ENCODE results near the gene LIMS1.

The LIMS1 gene

DNA sequence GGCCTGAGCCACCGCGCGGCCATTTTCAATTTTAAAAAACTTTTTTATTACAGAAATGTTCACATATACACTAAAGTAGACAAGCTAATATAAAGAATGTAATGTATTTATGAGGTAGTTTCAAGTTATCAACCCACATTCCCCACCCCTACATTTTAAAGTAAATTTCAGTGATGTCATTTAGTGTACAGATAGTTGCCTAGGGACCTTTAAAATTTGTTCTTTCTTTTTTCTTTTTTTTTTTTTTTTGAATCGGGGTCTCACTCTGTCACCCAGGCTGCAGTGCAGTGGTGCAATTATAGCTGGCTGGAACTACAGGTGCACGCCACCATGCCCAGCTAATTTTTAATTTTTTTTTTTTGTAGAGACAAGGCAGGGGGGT lies 2.6 kb upstream of the LIMS1 start:
- no peak for TF ChIP-seq CTCF (IDR thresholded peaks at IDR 0.05; ENCODE audit: low read depth, low read length, missing control alignments)
- no peak overlapping the region for H3K4me3 ChIP-seq (replicated peaks; ENCODE audit: low read depth, low read length)
- DNase-seq (ENCODE audit: extremely low read depth, low read depth) = no peak

- H3K4me3 ChIP-seq (replicated peaks; ENCODE audit: low read depth, low read length) = peak overlapping the region; percentile 73
- no peak for DNase-seq (ENCODE audit: extremely low read depth, low read depth)
These were observed 500 bp downstream of the LIMS1 start for GRCh38 chr2:108534584-108535356.

GRCh38 chr2:108535357-108535631 lies 1.0 kb downstream of the LIMS1 start:
- TF ChIP-seq CTCF (IDR thresholded peaks at IDR 0.05; ENCODE audit: low read depth, low read length, missing control alignments) = no peak
- no peak for DNase-seq (ENCODE audit: extremely low read depth, low read depth)
- H3K4me3 ChIP-seq (replicated peaks; ENCODE audit: low read depth, low read length) = peak overlapping the region; percentile 73

More at GRCh38 chr2:108534584-108535356, 500 bp downstream of the LIMS1 start:
- no peak for TF ChIP-seq CTCF (IDR thresholded peaks at IDR 0.05; ENCODE audit: low read depth, low read length, missing control alignments)

DNA sequence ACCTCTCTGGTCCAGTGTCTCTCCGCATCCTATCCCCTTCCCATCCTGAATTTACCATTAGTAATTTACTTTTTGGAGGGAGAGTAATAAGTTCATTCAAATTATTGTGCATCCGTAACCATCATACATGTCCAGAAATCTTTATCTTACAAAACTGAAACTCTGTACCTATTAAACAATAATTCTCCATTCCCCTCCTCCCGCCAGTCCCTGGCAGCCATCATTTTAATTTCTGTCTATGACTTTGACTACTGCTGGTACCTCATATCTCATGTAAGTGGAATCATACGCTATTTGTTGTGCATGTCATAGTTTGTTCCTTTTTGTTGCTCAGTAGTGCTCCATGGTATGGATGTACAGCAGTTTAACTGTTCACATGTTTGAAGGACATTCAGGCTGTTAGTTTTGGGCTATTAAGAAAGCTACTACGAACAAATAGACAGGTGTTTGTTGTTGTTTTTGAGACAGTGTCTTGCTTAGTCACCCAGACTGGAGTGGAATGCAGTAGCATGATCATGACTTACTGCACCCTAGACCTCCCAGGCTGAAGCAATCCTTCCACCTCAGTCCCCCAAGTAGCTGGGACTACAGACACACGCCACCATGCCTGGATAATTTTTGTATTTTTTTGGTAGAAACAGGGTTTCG lies 2.0 kb downstream of the LIMS1 start:
- peak overlapping the region; percentile 73 for H3K4me3 ChIP-seq (replicated peaks; ENCODE audit: low read depth, low read length)
- no peak for TF ChIP-seq CTCF (IDR thresholded peaks at IDR 0.05; ENCODE audit: low read depth, low read length, missing control alignments)
- no peak for DNase-seq (ENCODE audit: extremely low read depth, low read depth)

- no peak for DNase-seq (ENCODE audit: extremely low read depth, low read depth)
- no peak overlapping the region for H3K4me3 ChIP-seq (replicated peaks; ENCODE audit: low read depth, low read length)
- TF ChIP-seq CTCF (IDR thresholded peaks at IDR 0.05; ENCODE audit: low read depth, low read length, missing control alignments) = no peak
These were observed 2.6 kb downstream of the LIMS1 start for GRCh38 chr2:108536911-108537310.

GRCh38 chr2:108538000-108538625 lies 3.8 kb downstream of the LIMS1 start:
- DNase-seq (ENCODE audit: extremely low read depth, low read depth) = no peak

More at GRCh38 chr2:108538000-108538625, 3.8 kb downstream of the LIMS1 start:
- H3K4me3 ChIP-seq (replicated peaks; ENCODE audit: low read depth, low read length) = no peak overlapping the region
- no peak for TF ChIP-seq CTCF (IDR thresholded peaks at IDR 0.05; ENCODE audit: low read depth, low read length, missing control alignments)

Measured in HFF-Myc (cell line).